ENCODE data around the gene TOP1.
"Not testable (repeated sequence)": the region's sequence is repeated elsewhere in the genome, so short reads cannot be mapped to it uniquely, and the experiment has no call there.

TOP1 gene

DNA sequence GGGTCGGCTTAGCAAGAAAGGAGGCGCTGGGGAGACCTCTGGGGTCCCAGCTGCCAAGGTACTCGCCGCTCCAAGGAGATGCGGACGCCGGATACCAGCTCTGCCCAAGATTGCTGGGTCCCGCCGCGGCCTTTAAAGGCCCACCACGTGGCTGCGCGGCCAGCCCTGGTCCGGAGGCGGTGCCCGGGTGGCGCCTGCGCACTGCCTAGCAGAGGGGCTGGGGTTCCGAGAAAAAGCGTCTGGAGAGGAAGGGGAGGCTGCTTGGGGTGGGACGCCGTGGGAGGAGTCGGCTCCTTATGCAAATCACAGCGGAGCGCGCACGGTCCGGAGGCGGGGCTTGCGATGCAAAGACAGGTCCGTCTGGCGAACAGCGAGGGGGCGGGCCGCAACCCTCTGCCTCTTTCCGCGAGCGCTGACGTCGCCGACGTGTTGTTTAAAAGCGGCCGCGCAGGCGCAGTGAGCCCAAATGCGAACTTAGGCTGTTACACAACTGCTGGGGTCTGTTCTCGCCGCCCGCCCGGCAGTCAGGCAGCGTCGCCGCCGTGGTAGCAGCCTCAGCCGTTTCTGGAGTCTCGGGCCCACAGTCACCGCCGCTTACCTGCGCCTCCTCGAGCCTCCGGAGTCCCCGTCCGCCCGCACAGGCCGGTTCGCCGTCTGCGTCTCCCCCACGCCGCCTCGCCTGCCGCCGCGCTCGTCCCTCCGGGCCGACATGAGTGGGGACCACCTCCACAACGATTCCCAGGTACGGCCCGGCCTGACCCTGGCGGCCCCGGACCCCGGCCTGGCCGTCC, at the start of gene TOP1:
TOP1 (plus strand) TSS at position 464 of the 791 bp plus-strand sequence; CDS start at position 710, 246 bp downstream.
- peak; percentile 100 for DNase-seq (ENCODE audit: low spot score)

DNA sequence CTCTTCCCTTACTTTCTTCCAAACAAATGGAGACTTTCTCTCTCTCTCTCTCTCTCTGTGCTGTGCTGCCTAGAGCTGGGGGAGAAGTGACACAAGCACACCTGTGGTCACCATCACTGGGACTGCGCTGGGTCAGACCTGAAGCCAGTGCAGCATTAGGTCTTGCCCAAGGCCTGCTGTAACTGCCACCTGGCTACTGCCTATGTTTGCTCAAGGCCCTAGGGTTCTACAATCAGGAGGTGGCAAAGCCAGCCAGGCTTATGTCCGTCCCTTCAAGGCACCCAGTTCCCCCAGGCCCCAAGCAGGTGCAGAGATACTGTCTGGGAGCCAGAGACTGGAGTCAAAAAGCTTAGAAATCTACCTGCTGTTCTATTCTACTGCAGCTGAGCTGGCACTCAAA, 49.4 kb upstream of the TOP1 start:
- DNase-seq (ENCODE audit: low spot score) = no peak

DNA sequence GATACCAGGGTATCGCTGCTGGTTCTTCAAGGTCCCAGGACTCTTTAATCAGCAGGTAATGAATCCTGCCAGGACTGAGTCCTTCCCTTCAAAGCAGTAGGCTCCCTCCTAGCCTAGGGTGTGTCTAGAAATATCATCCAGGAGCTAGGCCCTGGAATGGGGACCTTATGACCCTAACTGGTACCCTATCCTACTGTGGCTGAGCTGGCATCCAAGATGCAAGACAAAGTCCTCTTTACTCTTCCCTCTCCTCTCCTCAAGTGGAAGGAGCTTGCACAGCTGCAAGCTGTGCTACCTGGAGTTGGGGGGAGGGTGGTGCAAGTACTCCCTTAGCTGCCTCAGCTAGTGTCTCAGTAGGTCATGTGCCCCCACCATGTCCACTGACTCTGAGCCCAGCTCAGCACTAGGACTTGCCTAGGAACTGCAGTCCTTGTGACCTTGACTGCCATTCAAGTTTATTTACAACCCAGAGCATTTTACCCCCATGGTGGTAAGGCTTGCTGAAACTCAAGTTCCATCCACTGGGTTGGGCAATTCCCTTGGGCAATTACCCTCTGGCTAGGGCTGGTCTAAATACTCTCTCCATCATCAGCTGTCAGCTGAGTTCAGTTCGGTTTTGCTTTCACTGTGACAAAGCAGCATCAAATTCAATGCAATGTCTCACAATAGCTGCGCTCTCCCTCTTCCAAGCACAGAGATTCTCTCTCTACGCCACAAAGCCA, 48.4 kb upstream of the TOP1 start:
- DNase-seq (ENCODE audit: low spot score) = no peak

DNA sequence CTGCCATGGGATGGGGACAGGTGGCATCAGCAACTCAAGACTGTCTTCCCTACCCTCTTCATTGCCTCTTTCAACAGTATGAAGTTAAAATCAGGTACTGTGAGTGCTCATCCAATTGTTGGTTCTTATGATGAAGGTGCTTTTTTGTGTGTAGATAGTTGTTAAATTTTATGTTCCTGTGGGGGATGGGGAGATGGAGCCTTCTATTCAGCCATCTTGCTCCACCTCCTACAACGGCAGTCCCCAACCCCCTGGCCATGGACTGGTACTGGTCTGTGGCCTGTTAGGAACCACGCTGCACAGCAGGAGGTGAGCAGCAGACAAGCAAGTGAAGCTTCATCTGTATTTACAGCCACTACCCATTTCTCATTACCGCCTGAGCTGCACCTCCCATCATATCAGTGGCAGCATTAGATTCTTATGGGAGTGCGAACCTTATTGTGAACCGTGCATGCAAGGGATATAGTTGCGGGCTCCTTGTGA, 47.8 kb upstream of the TOP1 start:
- DNase-seq (ENCODE audit: low spot score) = no peak

DNA sequence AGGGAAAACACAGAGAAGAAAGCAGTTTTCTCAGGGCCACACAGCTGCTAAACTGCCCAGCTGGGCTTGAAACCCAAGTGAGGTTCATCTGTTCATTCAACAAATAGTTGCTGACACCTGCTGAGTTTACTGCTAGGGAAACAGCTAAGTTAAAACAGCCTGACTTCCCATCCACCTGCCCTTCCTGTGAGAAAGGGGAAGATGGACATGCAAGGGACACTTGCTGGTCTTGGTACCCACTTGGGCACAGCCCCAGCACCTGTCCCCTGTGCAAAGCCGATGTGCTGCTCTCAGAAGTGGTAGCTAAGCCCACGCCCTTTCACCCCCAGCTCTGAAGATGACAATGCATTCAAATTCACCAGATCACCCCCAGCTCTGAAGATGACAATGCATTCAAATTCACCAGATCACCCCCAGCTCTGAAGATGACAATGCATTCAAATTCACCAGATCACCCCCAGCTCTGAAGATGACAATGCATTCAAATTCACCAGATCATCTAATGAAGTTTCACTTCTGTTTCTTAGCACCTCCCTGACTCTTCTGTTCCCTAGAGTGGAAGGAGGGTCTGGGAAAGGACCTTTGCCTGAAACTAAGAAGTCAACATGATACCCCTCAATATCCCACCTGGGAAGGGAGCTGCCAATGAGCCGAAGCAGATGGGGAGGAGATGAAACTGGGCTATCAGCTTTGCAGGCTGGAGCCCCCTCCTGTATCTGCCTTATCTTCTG, 46.0 kb upstream of the TOP1 start:
- DNase-seq (ENCODE audit: low spot score) = no peak

DNA sequence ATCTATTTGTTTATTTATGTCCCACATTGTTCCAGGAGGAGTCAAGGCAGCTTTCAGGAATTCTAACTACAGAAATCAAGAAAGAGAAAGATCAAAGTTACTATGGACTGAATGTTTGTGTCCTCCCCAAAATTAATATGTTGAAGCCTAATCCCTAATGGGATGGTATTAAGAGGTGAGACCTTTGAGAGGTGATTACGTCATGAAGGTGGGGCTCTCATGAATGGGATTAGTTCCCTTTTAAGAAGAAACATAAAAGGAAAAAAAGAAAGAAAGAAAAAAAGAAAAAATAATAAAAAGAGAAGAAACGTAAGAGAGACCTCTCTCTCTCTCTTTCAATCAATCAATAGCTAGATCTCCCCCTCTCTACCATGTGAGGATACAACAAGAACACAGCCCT, 44.7 kb upstream of the TOP1 start:
- DNase-seq (ENCODE audit: low spot score) = no peak

DNA sequence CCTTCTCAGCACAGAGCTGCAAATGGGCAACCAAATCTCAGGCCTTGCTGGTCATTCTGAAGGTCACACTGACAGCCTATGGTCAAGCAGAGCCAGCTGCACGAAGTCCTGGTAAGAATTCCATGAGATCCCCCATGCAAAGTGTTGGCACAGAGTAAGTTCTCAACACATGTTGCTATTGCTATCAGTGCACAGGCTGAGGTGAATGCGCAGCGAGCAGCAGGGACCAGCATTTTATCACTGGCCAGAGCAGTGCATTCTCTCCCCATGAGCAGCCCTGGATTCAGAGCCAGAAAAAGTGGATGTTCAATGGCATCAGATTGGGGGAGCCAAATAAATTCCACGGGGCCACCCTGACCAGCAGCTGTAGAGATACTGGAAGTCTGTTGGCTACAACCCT, 44.1 kb upstream of the TOP1 start:
- DNase-seq (ENCODE audit: low spot score) = no peak

DNA sequence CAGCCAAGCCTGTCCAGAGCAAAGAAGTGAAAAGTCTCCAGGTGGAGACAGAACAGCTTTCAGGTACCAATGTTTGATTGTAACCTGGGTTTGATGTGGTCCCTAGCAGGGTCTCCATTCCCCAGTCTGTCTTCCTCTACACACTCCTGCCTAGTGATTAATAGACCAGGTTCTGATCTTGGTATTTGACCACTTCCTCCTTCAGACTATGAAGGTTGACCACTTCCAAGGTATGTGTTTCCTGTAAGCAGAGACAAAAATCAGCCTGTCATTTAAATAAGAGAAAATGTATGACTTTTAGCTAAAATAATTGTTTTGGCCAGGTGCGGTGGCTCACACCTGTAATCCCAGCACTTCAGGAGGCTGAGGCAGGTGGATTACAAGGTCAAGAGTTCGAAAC, 41.8 kb upstream of the TOP1 start:
- peak; percentile 83 for DNase-seq (ENCODE audit: low spot score)

DNA sequence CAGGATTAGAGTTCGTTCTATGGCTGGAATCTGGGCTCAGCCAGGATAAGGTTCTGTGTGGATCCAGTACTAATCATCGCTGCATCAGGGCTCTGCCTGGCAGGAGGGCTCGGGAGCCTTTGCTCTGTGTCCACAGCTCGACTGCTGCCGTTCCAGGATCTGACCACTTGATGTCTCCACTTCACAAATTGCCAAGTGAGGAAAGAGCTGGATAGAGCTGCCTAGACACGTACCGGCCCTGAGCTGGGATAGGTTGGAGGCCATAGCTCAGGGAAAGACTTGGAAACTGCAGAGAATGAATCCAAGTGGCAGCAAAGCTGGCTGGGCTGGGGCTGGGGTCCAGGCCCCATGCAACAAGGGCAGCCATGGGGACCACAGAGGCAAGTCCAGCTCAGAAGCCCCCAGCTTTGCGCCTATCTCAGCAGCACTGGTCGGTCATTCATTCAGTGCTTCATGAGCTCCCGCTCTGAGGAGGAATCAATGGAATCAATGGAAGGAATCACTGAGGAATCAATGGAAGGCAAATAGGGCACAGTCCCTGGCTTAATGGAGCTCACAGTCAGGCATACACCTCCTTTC, 38.0 kb upstream of the TOP1 start:
- peak; percentile 85 for DNase-seq (ENCODE audit: low spot score)

DNA sequence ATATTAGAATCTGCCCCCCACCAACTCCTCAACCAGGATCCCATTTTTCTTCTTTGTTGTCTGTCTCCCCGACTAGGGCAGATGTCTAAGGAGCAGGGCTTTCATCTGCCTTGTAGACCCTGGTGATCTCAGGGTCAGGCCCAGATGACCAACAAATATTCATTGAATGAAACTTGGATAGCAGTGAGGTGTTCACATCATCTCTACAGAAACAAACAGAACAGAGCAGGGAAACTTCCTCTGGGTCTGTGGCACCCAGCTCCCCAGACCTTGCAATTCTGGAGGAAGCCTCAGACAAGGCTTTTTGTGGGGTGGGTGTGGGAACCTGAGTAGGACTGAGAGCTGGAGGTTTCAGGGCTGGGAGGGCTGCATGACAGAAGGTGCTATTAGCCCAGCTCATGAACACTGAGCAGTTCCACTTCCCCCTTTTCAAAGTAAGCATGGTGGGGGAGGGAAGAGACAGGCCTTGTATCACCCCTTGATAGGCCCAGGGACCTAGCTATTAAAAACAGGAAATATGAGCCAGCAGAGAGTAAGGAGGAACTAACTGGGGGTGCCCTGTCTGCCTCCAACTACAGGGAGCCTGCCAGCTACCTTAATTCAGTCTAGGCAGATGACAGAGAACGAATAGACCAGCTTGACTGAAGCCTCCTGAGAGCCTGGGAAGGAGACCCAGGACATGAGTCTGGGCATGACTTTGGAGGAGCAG, 37.3 kb upstream of the TOP1 start:
- DNase-seq (ENCODE audit: low spot score) = peak; percentile 12

DNA sequence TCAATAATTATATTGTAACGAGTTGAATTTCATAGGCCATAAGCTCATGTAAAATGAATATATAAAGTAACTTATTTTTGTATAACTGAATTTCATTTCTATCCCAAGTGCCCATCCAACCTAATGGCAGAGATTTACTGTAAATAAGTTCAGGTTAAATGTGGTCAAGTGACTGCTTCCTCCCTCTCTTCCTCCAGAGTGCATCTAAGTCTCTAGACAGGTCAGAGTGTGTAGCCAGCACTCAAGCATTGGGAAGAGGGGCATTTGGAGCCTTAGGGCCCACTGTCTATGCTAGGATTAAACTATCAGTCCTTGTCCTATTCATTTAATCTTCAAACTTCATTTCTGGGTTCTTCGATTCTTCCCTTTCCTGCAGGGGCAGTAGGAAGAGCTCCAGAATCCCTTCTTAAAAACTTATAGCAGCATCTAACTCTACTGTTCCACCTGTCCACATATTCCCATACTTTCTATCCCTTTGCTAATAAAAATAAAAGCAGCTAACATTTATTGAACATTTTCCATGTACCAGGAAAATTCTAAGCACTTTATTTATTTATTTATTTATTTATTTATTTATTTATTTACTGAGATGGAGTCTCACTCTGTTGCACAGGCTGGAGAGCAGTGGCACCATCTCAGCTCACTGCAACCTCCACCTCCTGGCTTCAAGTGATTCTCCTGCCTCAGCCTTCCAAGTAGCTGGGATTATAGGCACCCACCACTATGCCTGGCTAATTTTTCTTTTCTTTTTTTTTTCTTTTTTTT, 36.1 kb upstream of the TOP1 start:
- DNase-seq (ENCODE audit: low spot score) = no peak

DNA sequence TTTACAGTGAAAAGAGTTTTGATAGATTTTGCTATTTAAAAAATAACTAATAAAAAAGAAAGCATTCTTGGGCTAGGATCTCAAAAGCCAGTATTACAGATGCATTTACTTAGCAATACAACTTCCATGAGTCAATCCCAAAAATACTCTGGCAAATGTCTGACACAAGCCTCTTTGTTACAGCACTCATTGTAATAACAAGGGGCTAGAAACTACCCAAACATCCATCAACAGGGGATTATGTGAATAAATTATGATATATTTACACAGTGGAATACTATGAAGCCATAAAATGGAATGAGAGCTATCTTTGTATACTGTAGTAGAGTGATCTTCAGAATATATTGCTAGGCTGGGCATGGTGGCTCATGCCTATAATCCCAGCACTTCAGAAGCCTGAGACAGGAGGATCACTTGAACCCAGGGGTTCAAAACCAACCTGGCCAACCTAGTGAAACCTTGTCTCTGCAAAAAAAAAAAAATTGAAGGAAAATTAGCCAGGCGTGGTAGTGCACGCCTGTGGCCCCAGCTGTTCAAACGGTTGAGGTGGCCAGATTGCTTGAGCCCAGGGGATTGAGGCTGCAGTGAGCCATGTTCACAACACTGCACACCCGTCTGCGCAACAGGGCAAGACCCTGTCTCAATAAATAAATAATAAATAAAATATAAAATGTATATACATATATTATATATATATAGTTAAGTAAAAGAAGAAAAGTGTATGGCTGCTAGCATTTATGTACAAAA, 34.7 kb upstream of the TOP1 start:
- no peak for DNase-seq (ENCODE audit: low spot score)

DNA sequence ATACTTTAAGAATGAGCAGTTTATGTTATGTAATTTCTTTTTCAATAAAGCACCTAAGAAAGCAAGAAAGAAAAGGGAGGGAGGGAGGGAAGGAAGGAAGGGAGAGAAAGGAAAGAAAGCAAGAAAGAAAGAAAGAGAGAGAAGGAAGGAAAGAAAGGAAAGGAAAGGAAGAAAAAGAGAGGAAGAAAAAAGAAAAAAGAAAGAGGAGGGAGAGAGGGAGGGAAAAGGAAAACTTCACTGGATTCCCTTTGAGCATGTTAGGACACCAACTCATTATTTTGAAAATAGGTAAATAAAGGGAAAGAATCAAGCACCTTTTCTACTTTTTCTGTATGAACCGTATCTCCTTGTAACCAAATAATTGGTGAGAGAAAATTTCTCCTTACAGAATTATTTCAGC, 32.3 kb upstream of the TOP1 start:
- no peak for DNase-seq (ENCODE audit: low spot score)

DNA sequence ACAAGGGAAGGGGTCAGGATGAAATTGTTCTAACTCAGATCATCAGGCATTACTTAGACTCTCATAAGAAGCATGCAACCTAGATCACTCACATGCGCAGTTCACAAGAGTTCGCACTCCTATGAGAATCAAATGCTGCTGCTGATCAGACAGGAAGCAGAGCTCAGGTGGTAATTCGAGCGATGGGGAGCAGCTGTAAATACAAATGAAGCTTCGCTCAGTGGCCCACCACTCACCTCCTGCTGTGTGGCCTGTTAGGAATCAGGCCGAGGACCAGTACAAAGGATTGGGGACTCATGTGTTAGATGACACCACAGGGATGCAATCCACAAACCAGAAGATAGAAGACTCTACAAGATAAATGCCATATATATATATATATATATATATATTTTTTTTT, 31.5 kb upstream of the TOP1 start:
- no peak for DNase-seq (ENCODE audit: low spot score)

DNA sequence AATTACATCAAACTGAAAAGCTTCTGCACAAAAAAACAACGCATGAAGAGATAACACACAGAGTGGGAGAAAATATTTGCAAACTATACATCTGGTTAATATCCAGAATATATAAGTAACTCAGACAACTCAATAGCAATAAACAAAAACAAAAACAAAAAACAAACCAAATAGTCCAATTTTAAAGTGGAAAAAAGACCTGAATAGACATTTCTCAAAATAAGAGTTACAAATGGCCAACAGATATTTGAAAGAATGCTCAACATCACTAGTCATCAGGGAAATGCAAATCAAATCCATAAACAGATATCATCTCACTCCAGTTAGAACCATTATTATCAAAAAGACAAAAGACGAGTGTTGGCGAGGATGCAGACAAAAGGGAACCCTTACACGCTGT, 28.8 kb upstream of the TOP1 start:
- DNase-seq (ENCODE audit: low spot score) = no peak

DNA sequence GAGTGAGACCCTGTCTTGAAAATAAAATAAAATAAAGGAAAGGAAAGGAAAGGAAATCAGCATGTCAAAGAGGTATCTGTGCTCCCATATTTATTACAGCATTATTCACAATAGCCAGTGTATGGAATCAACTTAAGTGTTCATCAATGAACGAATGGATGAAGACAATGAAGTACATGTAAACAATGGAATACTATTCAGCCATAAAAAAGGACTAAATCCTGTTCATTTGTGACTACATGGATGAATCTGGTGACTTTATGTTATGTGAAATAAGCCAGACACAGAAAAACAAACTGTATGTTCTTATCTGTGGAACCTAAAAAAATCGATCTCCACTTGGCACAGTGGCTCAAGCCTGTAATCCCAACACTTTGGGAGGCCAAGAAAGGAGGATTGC, 28.0 kb upstream of the TOP1 start:
- DNase-seq (ENCODE audit: low spot score) = no peak

DNA sequence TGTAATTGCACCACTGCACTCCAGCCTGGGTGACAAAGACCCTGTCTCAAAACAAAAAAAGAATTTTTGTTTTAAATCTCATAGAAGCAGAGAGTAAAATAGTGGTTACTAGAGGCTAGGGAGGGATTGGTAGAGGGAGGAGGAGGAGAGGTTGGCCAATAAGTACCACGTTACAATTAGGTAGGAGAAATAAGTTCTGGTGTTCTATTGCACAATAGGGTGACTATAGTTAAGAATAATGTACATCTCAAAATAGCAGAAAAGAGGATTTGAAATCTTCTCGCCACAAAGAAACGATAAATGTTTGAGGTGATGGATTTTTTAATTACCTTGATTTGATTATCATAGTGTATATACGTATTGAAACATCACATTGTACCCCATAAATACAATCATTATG, 27.1 kb upstream of the TOP1 start:
- DNase-seq (ENCODE audit: low spot score) = no peak

DNA sequence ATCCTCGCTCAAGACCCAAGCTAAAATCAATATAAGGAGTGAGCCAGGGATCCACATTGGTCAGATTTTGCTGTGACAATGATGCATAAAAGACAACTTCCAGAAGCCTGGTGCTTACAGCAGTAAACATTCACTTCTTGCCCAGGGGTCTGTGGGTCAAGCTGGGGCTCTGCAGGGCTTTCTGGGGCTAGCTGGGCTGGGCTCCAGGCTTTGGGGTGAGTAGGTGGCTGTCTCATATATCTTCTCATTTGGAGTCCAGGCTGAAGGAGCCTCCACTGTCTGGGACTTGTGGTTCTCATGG, 25.8 kb upstream of the TOP1 start:
- DNase-seq (ENCODE audit: low spot score) = no peak

DNA sequence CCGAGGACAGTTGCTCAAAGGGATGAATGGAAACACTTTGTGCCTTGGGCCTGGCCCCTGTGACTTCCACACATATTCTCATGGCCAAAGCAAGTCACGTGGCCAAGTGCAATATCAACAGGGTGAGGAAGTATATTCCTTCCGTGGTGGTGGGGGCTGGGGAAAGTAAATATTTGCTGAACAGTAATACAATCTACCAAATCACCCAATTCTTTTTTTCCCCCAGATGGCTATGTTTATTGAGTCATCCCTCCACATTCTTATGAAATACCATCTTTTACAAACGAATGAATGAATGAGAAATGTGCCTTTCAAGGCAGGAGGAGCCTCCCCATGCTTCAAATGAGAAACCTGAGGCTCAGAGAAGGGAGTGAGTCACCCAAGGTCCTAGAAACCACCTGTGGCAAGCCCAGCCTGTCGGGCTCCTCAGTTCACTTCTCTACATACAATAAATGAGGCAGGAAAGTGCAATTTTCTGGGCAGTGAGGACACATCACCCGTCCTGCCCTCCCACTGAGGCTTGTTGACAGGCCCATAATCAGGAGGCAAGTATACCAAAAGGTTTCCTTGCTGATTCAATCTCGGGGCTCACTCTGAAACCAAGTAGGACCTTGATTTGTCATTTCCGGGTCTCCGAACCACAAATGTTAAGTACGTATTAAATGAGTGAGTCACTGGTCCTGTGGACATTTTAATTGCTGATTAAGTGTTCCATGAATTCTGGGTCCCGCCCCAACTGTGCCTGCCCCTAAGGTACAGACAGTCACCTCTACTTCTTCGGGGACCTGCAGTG, 25.3 kb upstream of the TOP1 start:
- DNase-seq (ENCODE audit: low spot score) = peak; percentile 98

DNA sequence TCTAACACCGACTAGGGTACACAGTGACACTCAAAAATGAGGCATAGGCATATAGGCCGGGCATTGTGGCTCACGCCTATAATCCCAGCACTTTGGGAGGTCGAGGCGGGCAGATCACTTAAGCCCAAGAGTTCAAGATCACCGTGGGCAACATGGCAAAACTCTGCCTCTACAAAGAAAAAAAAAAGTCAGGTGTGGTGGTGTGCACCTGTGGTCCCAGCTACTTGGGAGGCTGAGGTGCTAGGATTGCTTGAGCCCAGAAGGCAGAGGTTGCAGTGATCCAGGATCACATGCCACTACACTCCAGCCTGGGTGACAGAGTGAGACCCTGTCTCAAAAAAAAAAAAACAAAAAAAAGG, 24.7 kb upstream of the TOP1 start:
- DNase-seq (ENCODE audit: low spot score) = not testable (repeated sequence)
